Measurements from ENCODE around the gene DEFB108B.
"Not testable (repeated sequence)": the region's sequence is repeated elsewhere in the genome, so short reads cannot be mapped to it uniquely, and the experiment has no call there.

Gene DEFB108B

DNA sequence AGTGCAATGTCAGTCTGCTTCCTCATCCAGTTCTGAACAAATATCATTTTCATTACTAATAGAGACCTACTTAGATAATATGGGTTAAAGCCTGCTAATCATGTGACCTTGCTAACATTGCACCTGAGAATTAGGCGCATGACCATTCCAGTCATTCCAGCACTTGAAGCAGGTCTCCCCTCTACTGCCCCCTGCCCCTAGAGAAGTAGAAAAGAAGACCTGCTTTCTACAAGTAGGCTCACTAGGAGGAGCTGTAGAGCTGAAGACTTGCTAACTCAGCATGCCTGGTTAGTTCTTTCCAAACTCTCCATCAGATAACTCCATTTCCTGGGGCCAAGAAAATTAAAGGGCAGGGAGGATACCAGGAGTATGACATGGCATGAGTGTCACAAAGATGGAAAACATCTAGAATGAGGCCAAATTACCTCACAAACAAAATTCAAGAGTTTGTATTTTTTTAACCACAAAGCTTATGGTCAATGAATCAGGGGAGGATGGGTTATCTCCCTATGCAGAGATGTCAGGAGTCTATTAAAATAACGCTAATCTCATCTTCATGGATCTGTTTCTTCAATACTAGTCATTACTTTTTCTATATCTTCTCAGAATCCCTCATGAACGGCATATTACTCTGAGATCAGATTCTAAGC is 31.1 kb downstream of the DEFB108B start:
- not testable (repeated sequence) for H4K91ac ChIP-seq (ENCODE audit: low read length); H3K36me3 ChIP-seq (ENCODE audit: control insufficient read depth in 1 of 2, insufficient read depth in 2 of 2, low read depth in 1 of 2, low read length in 2 of 2); H2BK15ac ChIP-seq (ENCODE audit: low read depth, poor library complexity, severe bottlenecking); H4K8ac ChIP-seq (ENCODE audit: low read length); H3K9ac ChIP-seq (ENCODE audit: low read length); H3K23ac ChIP-seq (ENCODE audit: low read length in 2 of 2); H3K4me3 ChIP-seq (ENCODE audit: insufficient read depth in 1 of 2, low read depth in 1 of 2, low read length in 2 of 2); H3K4me1 ChIP-seq (ENCODE audit: control insufficient read depth, insufficient read depth, low read depth, low read length); H3K14ac ChIP-seq (ENCODE audit: low read length in 2 of 2); H3K4me2 ChIP-seq (ENCODE audit: low read length, poor library complexity, severe bottlenecking); H2BK5ac ChIP-seq (ENCODE audit: low read depth, low read length, poor library complexity, severe bottlenecking); H3K27ac ChIP-seq (ENCODE audit: low read length, poor library complexity, severe bottlenecking); H3K4ac ChIP-seq (ENCODE audit: low read depth in 1 of 2, low read length in 2 of 2); H3K27me3 ChIP-seq (ENCODE audit: control insufficient read depth in 1 of 2, insufficient read depth in 1 of 2, low read length in 2 of 2); H2AFZ ChIP-seq (ENCODE audit: low read depth, low read length); H2AK5ac ChIP-seq (ENCODE audit: low read length, severe bottlenecking); H3K79me1 ChIP-seq (replicated peaks; ENCODE audit: low read length, poor library complexity, severe bottlenecking); H2BK12ac ChIP-seq (ENCODE audit: low read length in 2 of 2); H3K9me3 ChIP-seq (ENCODE audit: control insufficient read depth, low read length); H3K18ac ChIP-seq (ENCODE audit: low read depth in 1 of 2, low read length in 2 of 2); H2BK120ac ChIP-seq (ENCODE audit: low read depth, low read length)
- DNase-seq = peak; percentile 71
- 97% methylated on average over 2 of the region's 3 CpGs for WGBS

DNA sequence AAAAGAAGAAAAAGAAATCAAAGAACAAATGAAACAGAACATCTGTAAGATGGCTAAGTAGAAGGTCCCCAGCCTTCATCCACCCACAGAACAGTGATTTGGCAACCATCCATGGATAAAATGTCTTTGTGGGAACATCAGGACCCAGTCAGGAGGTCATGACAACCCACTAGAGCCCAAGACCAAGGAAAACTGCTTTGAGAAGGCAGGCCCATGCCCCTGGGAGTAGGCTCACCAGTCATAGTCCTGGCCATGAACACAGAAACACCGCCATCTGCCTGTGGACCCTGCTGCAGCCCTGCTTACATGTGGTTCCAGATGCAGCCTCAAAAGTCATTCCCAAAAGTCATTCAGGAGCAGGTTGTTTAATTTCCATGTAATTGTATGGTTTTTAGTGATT is 34.2 kb downstream of the DEFB108B start:
- H3K36me3 ChIP-seq (ENCODE audit: control insufficient read depth in 1 of 2, insufficient read depth in 2 of 2, low read depth in 1 of 2, low read length in 2 of 2); H3K4me1 ChIP-seq (ENCODE audit: control insufficient read depth, insufficient read depth, low read depth, low read length); H3K9ac ChIP-seq (ENCODE audit: low read length); H2BK120ac ChIP-seq (ENCODE audit: low read depth, low read length); H2BK12ac ChIP-seq (ENCODE audit: low read length in 2 of 2); H3K9me3 ChIP-seq (ENCODE audit: control insufficient read depth, low read length); H3K23ac ChIP-seq (ENCODE audit: low read length in 2 of 2); H2BK5ac ChIP-seq (ENCODE audit: low read depth, low read length, poor library complexity, severe bottlenecking); H4K91ac ChIP-seq (ENCODE audit: low read length); H3K4ac ChIP-seq (ENCODE audit: low read depth in 1 of 2, low read length in 2 of 2); H3K27ac ChIP-seq (ENCODE audit: low read length, poor library complexity, severe bottlenecking); DNase-seq; H3K27me3 ChIP-seq (ENCODE audit: control insufficient read depth in 1 of 2, insufficient read depth in 1 of 2, low read length in 2 of 2); H2BK15ac ChIP-seq (ENCODE audit: low read depth, poor library complexity, severe bottlenecking); H3K18ac ChIP-seq (ENCODE audit: low read depth in 1 of 2, low read length in 2 of 2); H2AK5ac ChIP-seq (ENCODE audit: low read length, severe bottlenecking); H3K14ac ChIP-seq (ENCODE audit: low read length in 2 of 2); H4K8ac ChIP-seq (ENCODE audit: low read length); H2AFZ ChIP-seq (ENCODE audit: low read depth, low read length); H3K4me3 ChIP-seq (ENCODE audit: insufficient read depth in 1 of 2, low read depth in 1 of 2, low read length in 2 of 2); H3K79me1 ChIP-seq (replicated peaks; ENCODE audit: low read length, poor library complexity, severe bottlenecking); H3K4me2 ChIP-seq (ENCODE audit: low read length, poor library complexity, severe bottlenecking): not testable (repeated sequence)
- 80% methylated on average over 1 of the region's 1 CpG for WGBS

DNA sequence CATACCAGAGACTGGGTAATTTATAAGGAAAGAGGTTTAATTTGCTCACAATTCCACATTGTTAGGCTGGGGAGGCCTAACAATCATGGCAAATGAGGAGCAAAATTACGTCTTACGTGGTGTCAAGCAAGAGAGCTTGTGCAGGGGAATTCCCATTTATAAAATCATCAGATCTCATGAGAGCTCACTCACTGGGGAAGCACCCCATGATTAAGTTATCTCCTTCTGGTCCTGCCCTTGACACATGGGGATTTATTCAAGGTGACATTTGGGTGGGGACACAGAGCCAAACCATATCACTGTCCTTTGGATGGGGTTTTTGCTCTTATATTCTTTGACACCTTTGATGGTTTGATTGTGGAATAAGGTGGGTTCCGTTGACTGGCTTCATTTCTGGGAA is 36.9 kb downstream of the DEFB108B start:
- not testable (repeated sequence) for H3K4ac ChIP-seq (ENCODE audit: low read depth in 1 of 2, low read length in 2 of 2); H2BK15ac ChIP-seq (ENCODE audit: low read depth, poor library complexity, severe bottlenecking); H3K9ac ChIP-seq (ENCODE audit: low read length); H3K27ac ChIP-seq (ENCODE audit: low read length, poor library complexity, severe bottlenecking); H3K4me2 ChIP-seq (ENCODE audit: low read length, poor library complexity, severe bottlenecking); H3K18ac ChIP-seq (ENCODE audit: low read depth in 1 of 2, low read length in 2 of 2); H3K79me1 ChIP-seq (replicated peaks; ENCODE audit: low read length, poor library complexity, severe bottlenecking); H3K9me3 ChIP-seq (ENCODE audit: control insufficient read depth, low read length); H3K4me1 ChIP-seq (ENCODE audit: control insufficient read depth, insufficient read depth, low read depth, low read length); H3K14ac ChIP-seq (ENCODE audit: low read length in 2 of 2); H3K36me3 ChIP-seq (ENCODE audit: control insufficient read depth in 1 of 2, insufficient read depth in 2 of 2, low read depth in 1 of 2, low read length in 2 of 2); DNase-seq; H3K4me3 ChIP-seq (ENCODE audit: insufficient read depth in 1 of 2, low read depth in 1 of 2, low read length in 2 of 2); H2BK5ac ChIP-seq (ENCODE audit: low read depth, low read length, poor library complexity, severe bottlenecking); H2BK12ac ChIP-seq (ENCODE audit: low read length in 2 of 2); H2AFZ ChIP-seq (ENCODE audit: low read depth, low read length); H4K91ac ChIP-seq (ENCODE audit: low read length); H4K8ac ChIP-seq (ENCODE audit: low read length); H3K23ac ChIP-seq (ENCODE audit: low read length in 2 of 2); H3K27me3 ChIP-seq (ENCODE audit: control insufficient read depth in 1 of 2, insufficient read depth in 1 of 2, low read length in 2 of 2); H2BK120ac ChIP-seq (ENCODE audit: low read depth, low read length); H2AK5ac ChIP-seq (ENCODE audit: low read length, severe bottlenecking)
- WGBS = 78% methylated on average over 2 of the region's 3 CpGs

DNA sequence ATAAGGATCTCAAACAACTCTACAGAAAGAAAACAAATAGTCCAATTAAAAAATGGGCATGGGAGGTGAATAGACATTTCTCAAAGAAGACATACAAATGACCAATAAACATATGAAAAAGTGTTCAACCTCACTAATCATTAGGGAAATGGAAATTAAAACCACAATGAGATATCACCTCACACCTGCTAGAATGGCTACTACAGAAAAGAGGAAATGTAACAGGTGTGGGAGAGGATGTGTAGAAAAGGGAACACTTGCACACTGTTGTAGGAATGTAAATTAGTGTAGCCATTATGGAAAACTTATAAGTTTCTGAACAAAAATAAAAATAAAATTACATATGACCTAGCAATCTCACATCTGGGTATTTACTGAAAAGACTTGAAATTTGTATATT is 37.7 kb downstream of the DEFB108B start:
- H3K18ac ChIP-seq (ENCODE audit: low read depth in 1 of 2, low read length in 2 of 2); H3K23ac ChIP-seq (ENCODE audit: low read length in 2 of 2); H2BK5ac ChIP-seq (ENCODE audit: low read depth, low read length, poor library complexity, severe bottlenecking); H4K91ac ChIP-seq (ENCODE audit: low read length); H2AFZ ChIP-seq (ENCODE audit: low read depth, low read length); H2BK15ac ChIP-seq (ENCODE audit: low read depth, poor library complexity, severe bottlenecking); H3K27me3 ChIP-seq (ENCODE audit: control insufficient read depth in 1 of 2, insufficient read depth in 1 of 2, low read length in 2 of 2); DNase-seq; H2AK5ac ChIP-seq (ENCODE audit: low read length, severe bottlenecking); H3K27ac ChIP-seq (ENCODE audit: low read length, poor library complexity, severe bottlenecking); H3K4ac ChIP-seq (ENCODE audit: low read depth in 1 of 2, low read length in 2 of 2); H3K4me2 ChIP-seq (ENCODE audit: low read length, poor library complexity, severe bottlenecking); H2BK120ac ChIP-seq (ENCODE audit: low read depth, low read length); H2BK12ac ChIP-seq (ENCODE audit: low read length in 2 of 2); H3K4me1 ChIP-seq (ENCODE audit: control insufficient read depth, insufficient read depth, low read depth, low read length); H3K79me1 ChIP-seq (replicated peaks; ENCODE audit: low read length, poor library complexity, severe bottlenecking); H3K4me3 ChIP-seq (ENCODE audit: insufficient read depth in 1 of 2, low read depth in 1 of 2, low read length in 2 of 2); H3K9me3 ChIP-seq (ENCODE audit: control insufficient read depth, low read length); H3K9ac ChIP-seq (ENCODE audit: low read length); H3K14ac ChIP-seq (ENCODE audit: low read length in 2 of 2); H3K36me3 ChIP-seq (ENCODE audit: control insufficient read depth in 1 of 2, insufficient read depth in 2 of 2, low read depth in 1 of 2, low read length in 2 of 2); H4K8ac ChIP-seq (ENCODE audit: low read length): not testable (repeated sequence)
